Testis (tissue), 3 donors: ENCODE measurements around the gene EPHA4. TPM values are rescaled to one million over a fixed set of nuclear protein-coding genes. Genes with fewer than 3 reads are reported as not detected.

Source experiments
- DNase-seq: peaks from one replicate; pipeline ENCODE4 v3.0.0-alpha.2; 2019
- H3K27ac ChIP-seq, 2 donors: fragments of 200-600 bp; sonication (generic); one replicate each; pipeline ENCODE4 v1.5.1; 2019
- H3K27me3 ChIP-seq: fragments of 200-600 bp; sonication (generic); one replicate; pipeline ENCODE4 v1.5.1; 2019
- H3K36me3 ChIP-seq: fragments of 200-600 bp; sonication (generic); one replicate; pipeline ENCODE4 v1.5.1; 2017; ENCODE audit warnings: low read depth; ENCODE audit errors: missing control alignments
- H3K4me1 ChIP-seq: fragments of 200-600 bp; sonication (generic); one replicate; pipeline ENCODE4 v1.5.1; 2019
- H3K4me3 ChIP-seq, 2 donors: fragments of 200-600 bp; sonication (generic); one replicate each; pipeline ENCODE4 v1.5.1; 2017 to 2019
- H3K9me3 ChIP-seq: fragments of 200-600 bp; sonication (generic); one replicate; pipeline ENCODE4 v1.5.1; 2017
- CTCF ChIP-seq, 3 experiments: fragments of 450-650 bp in 2 of 3; fragments of 200-600 bp in 1 of 3; sonication (generic) in 1 of 3; IDR thresholded peaks; one replicate each; pipeline ENCODE4 v1.5.1; 2016 to 2019; ENCODE audit warnings: antibody characterized with exemption in 3 of 3, mild to moderate bottlenecking in 2 of 3, moderate library complexity in 1 of 3
- POLR2A ChIP-seq: fragments of 450-650 bp; IDR thresholded peaks from one replicate; pipeline ENCODE4 v1.6.1; 2017; ENCODE audit warnings: antibody characterized with exemption, mild to moderate bottlenecking, moderate library complexity
- WGBS, 2 donors: methylation state at CpG; one replicate each; pipeline ENCODE4 v1.1.5; 2018; 5-methylcytosine and 5-hydroxymethylcytosine counted together
- intact Hi-C: fragments of 100-400 bp; cut with DNase I; formaldehyde crosslinking; loops from one replicate; pipeline ENCODE4 v1.15.1; 2023; ENCODE audit warnings: low total_unique reads
- polyA plus RNA-seq: library from polyadenylated mRNA; stranded (reverse); fragments of 350-450 nt; fragmentation: Illumina TruSeq; extraction: RNeasy Lipid Tissue Mini Kit (QIAGEN cat#74804); gene quantifications from one replicate; pipeline ENCODE4 v1.2.3, GENCODE V29; 2014; ENCODE audit warnings: low read depth, low replicate concordance; ENCODE audit not compliant: insufficient read depth
- total RNA-seq, 2 donors: library from RNA; depleted of rRNA; stranded (reverse); fragments of >200 nt; gene quantifications; one replicate each; pipeline ENCODE4 v1.2.3, GENCODE V29; 2016

Gene EPHA4
- total and polyA plus RNA-seq, 3 donors from 2014 or later: 47.4 to 139 (median 134) TPM

- Histone ChIP-seq H3K27ac (no peak overlapping the region), H3K9me3 (no peaks in the 10 kb centered on the region), H3K36me3 (no peaks in the 10 kb centered on the region), H3K4me3 (no peak overlapping the region), H3K4me1 (peaks cover 10% of the 10 kb centered on the region), H3K27me3 (no peaks in the 10 kb centered on the region)
- no peak for TF ChIP-seq CTCF (IDR thresholded peaks at IDR 0.05)
- TF ChIP-seq POLR2A: no peak
- intact Hi-C loops: no loop called here
- 83 to 84% methylated on average over 1 of the region's 1 CpG for WGBS, 2 donors
- DNase-seq: no peak
Measured at GRCh38 chr2:221551864-221552263, 20.2 kb downstream of the EPHA4 start.

GRCh38 chr2:221549143-221549542, 23.0 kb downstream of the EPHA4 start:
- no peaks in the 10 kb centered on the region for H3K36me3 ChIP-seq
- no peak for DNase-seq
- no peak for TF ChIP-seq POLR2A
- TF ChIP-seq CTCF (IDR thresholded peaks at IDR 0.05): no peak
- no peaks in the 10 kb centered on the region for H3K27me3 ChIP-seq
- intact Hi-C loops: no loop called here
- H3K27ac ChIP-seq: no peak overlapping the region
- no peaks in the 10 kb centered on the region for H3K9me3 ChIP-seq
- no peaks in the 10 kb centered on the region for H3K4me1 ChIP-seq
- no peak overlapping the region for H3K4me3 ChIP-seq

- Histone ChIP-seq H3K36me3 (no peaks in the 10 kb centered on the region), H3K9me3 (no peaks in the 10 kb centered on the region), H3K27ac (no peak overlapping the region), H3K4me3 (no peak overlapping the region), H3K4me1 (no peaks in the 10 kb centered on the region), H3K27me3 (no peaks in the 10 kb centered on the region)
- no peak for DNase-seq
- intact Hi-C loops: no loop called here
- TF ChIP-seq POLR2A: no peak
- no peak for TF ChIP-seq CTCF (IDR thresholded peaks at IDR 0.05)
- whole genome bisulfite sequencing, 2 donors: 77 to 85% methylated on average over 2 of the region's 2 CpGs
Measured at GRCh38 chr2:221546505-221547225, 25.4 kb downstream of the EPHA4 start.

GRCh38 chr2:221541131-221541735, 30.9 kb downstream of the EPHA4 start:
- WGBS, 2 donors: 85% methylated on average over 6 of the region's 6 CpGs
- no peaks in the 10 kb centered on the region for H3K36me3 ChIP-seq
- H3K4me3 ChIP-seq: no peak overlapping the region
- H3K9me3 ChIP-seq: no peaks in the 10 kb centered on the region
- intact Hi-C loops: no loop called here
- no peaks in the 10 kb centered on the region for H3K27me3 ChIP-seq
- TF ChIP-seq CTCF (IDR thresholded peaks at IDR 0.05) (no peak), POLR2A (no peak)
- H3K27ac ChIP-seq: peak overlapping the region; percentile 2 to 25
- peaks cover 5% of the 10 kb centered on the region for H3K4me1 ChIP-seq
- DNase-seq: no peak

- Histone ChIP-seq H3K4me1 (peaks cover 5% of the 10 kb centered on the region), H3K9me3 (no peaks in the 10 kb centered on the region), H3K36me3 (no peaks in the 10 kb centered on the region), H3K4me3 (no peak overlapping the region), H3K27me3 (no peaks in the 10 kb centered on the region), H3K27ac (no peak overlapping the region)
- no peak for DNase-seq
- TF ChIP-seq POLR2A: no peak
- no peak for TF ChIP-seq CTCF (IDR thresholded peaks at IDR 0.05)
- 84 to 89% methylated on average over 4 of the region's 4 CpGs for WGBS, 2 donors
- intact Hi-C loops: no loop called here
Measured at GRCh38 chr2:221539246-221539645, 32.9 kb downstream of the EPHA4 start.
